IMR-90 (cell line): ENCODE measurements around the gene CD7. TPM values are rescaled to one million over a fixed set of nuclear protein-coding genes. Genes with fewer than 3 reads are reported as not detected.
A peak's percentile ranks its signal among the peaks of the same experiment; 100 is the strongest.

ENCODE experiments used
- ATAC-seq: fragments of 200-7000 bp; cut with Tn5 transposase; 2 replicates; pipeline ENCODE4 v1.9.1; 2020; ENCODE audit warnings: low read depth, mild to moderate bottlenecking, moderate library complexity
- BruUV-seq: library from RNA; stranded (reverse); fragments of 400-500 nt; replicated peaks from 2 replicates; lab custom pipeline; 2021; lab: Mats Ljungman, UMichigan
- CTCF ChIA-PET: fragments of 300-600 bp; formaldehyde crosslinking; extraction: SDS; loops from one replicate; lab custom pipeline; 2021; ENCODE audit warnings: antibody characterized with exemption; lab: Yijun Ruan, JAX
- POLR2A ChIA-PET: fragments of 300-600 bp; sonication (Branson Sonifier 250); formaldehyde crosslinking; loops from one replicate; lab custom pipeline; 2022; ENCODE audit warnings: antibody characterized with exemption; ENCODE audit not compliant: unreplicated experiment; lab: Charles Lee
- DNase-seq: peaks from one replicate; pipeline ENCODE4 v3.0.0; 2013
- H2AFZ ChIP-seq: replicated peaks from 2 replicates; pipeline ENCODE3; 2013; ENCODE audit warnings: low read length, mild to moderate bottlenecking; ENCODE audit not compliant: poor library complexity
- H2AK5ac ChIP-seq: 2 replicates; pipeline ENCODE4 v1.6.1; 2013; ENCODE audit warnings: low read depth, low read length, inconsistent platforms
- H2AK9ac ChIP-seq: replicated peaks from 2 replicates; pipeline ENCODE3; 2013; ENCODE audit warnings: mild to moderate bottlenecking, low read depth, low read length, moderate library complexity; ENCODE audit not compliant: poor library complexity
- H2BK120ac ChIP-seq: 2 replicates; pipeline ENCODE4 v1.6.1; 2013; ENCODE audit warnings: low read depth, low read length, inconsistent platforms
- H2BK15ac ChIP-seq: 3 replicates; pipeline ENCODE4 v1.6.1; 2013; ENCODE audit warnings: low read depth, low read length, inconsistent platforms
- H2BK20ac ChIP-seq: 2 replicates; pipeline ENCODE4 v1.6.1; 2013; ENCODE audit warnings: low read depth, mild to moderate bottlenecking, inconsistent platforms, low read length, moderate library complexity
- H2BK5ac ChIP-seq: 2 replicates; pipeline ENCODE4 v1.6.1; 2013; ENCODE audit warnings: mild to moderate bottlenecking, low read depth, low read length, inconsistent platforms; ENCODE audit not compliant: poor library complexity, severe bottlenecking
- H3K14ac ChIP-seq: replicated peaks from 2 replicates; pipeline ENCODE4 v1.6.1; 2013; ENCODE audit warnings: low read depth, low read length, inconsistent platforms
- H3K18ac ChIP-seq: 2 replicates; pipeline ENCODE4 v1.6.1; 2013; ENCODE audit warnings: low read depth, low read length, control low read depth
- H3K23ac ChIP-seq: 2 replicates; pipeline ENCODE4 v1.6.1; 2013; ENCODE audit warnings: low read depth, low read length, inconsistent platforms
- H3K27ac ChIP-seq: 2 replicates; pipeline ENCODE4 v1.5.1; 2013; ENCODE audit warnings: mild to moderate bottlenecking, control low read depth, low read length; ENCODE audit not compliant: insufficient read depth
- H3K27me3 ChIP-seq: 2 replicates; pipeline ENCODE4 v1.6.1; 2013; ENCODE audit warnings: low read length; ENCODE audit not compliant: control insufficient read depth, insufficient read depth
- H3K36me3 ChIP-seq: 2 replicates; pipeline ENCODE4 v1.6.1; 2013; ENCODE audit warnings: low read length, mixed read lengths; ENCODE audit not compliant: control insufficient read depth, insufficient read depth
- H3K4ac ChIP-seq: 2 replicates; pipeline ENCODE4 v1.6.1; 2013; ENCODE audit warnings: low read depth, low read length, inconsistent platforms
- H3K4me1 ChIP-seq: 2 replicates; pipeline ENCODE4 v1.6.1; 2013; ENCODE audit warnings: low read length, mixed read lengths; ENCODE audit not compliant: control insufficient read depth, insufficient read depth
- H3K4me2 ChIP-seq: 2 replicates; pipeline ENCODE4 v1.6.1; 2013; ENCODE audit warnings: low read depth, mild to moderate bottlenecking, control low read depth, low read length, moderate library complexity
- H3K4me3 ChIP-seq: 2 replicates; pipeline ENCODE4 v1.5.1; 2013; ENCODE audit warnings: low read depth, mild to moderate bottlenecking, control low read depth, low read length, moderate library complexity; ENCODE audit not compliant: insufficient read depth
- H3K56ac ChIP-seq: 2 replicates; pipeline ENCODE4 v1.6.1; 2013; ENCODE audit warnings: low read length, inconsistent platforms; ENCODE audit not compliant: insufficient read depth; ENCODE audit errors: extremely low read depth
- H3K79me1 ChIP-seq, 2 experiments: 2 replicates each; pipeline ENCODE4 v1.6.1; 2013; ENCODE audit warnings: low read length in 2 of 2, inconsistent platforms in 1 of 2, low read depth in 1 of 2
- H3K9ac ChIP-seq: 2 replicates; pipeline ENCODE4 v1.6.1; 2013; ENCODE audit warnings: low read depth, low read length, control low read depth
- H3K9me1 ChIP-seq: 2 replicates; pipeline ENCODE4 v1.6.1; 2013; ENCODE audit warnings: low read length, inconsistent platforms; ENCODE audit not compliant: insufficient read depth
- H3K9me3 ChIP-seq: 2 replicates; pipeline ENCODE4 v1.6.1; 2013; ENCODE audit warnings: low read length; ENCODE audit not compliant: control insufficient read depth, insufficient read depth
- H4K20me1 ChIP-seq: 2 replicates; pipeline ENCODE4 v1.6.1; 2013; ENCODE audit warnings: low read length, inconsistent platforms; ENCODE audit not compliant: insufficient read depth
- H4K5ac ChIP-seq: 2 replicates; pipeline ENCODE4 v1.6.1; 2013; ENCODE audit warnings: mild to moderate bottlenecking, low read depth, low read length, control low read depth
- H4K8ac ChIP-seq, 2 experiments: 2 replicates each; pipeline ENCODE4 v1.6.1; 2013; ENCODE audit warnings: low read depth in 2 of 2, low read length in 2 of 2, control low read depth in 1 of 2, inconsistent platforms in 1 of 2
- H4K91ac ChIP-seq: 2 replicates; pipeline ENCODE4 v1.6.1; 2013; ENCODE audit warnings: low read depth, low read length, inconsistent platforms; ENCODE audit not compliant: insufficient read depth
- BHLHE40 ChIP-seq: fragments of 150-350 bp; IDR thresholded peaks from 2 replicates; pipeline ENCODE4 v1.6.1; 2016; ENCODE audit warnings: mild to moderate bottlenecking, low read depth, low read length
- CHD1 ChIP-seq: IDR thresholded peaks from 2 replicates; pipeline ENCODE4 v1.6.1; 2012; ENCODE audit warnings: low read depth, low read length, improper control_type of control experiment
- MXI1 ChIP-seq: IDR thresholded peaks from 2 replicates; pipeline ENCODE4 v1.6.1; 2012; ENCODE audit warnings: low read depth, mild to moderate bottlenecking, low read length, moderate library complexity, borderline replicate concordance
- NFE2L2 ChIP-seq: fragments of 150-350 bp; IDR thresholded peaks from 2 replicates; pipeline ENCODE4 v1.6.1; 2016; ENCODE audit warnings: low read depth, mild to moderate bottlenecking, low read length
- POLR2A ChIP-seq: IDR thresholded peaks from 2 replicates; pipeline ENCODE4 v1.6.1; 2012; ENCODE audit warnings: mild to moderate bottlenecking, low read depth, low read length
- RCOR1 ChIP-seq: IDR thresholded peaks from 2 replicates; pipeline ENCODE4 v1.6.1; 2012; ENCODE audit warnings: mild to moderate bottlenecking, low read length, improper control_type of control experiment; ENCODE audit not compliant: insufficient replicate concordance
- WGBS, 2 experiments: methylation state at CpG; one replicate each; pipeline versions ENCODE4 v1.1.5 to v1.1.7; 2013; ENCODE audit warnings: missing lambda C conversion rate in 2 of 2; ENCODE audit not compliant: insufficient read length in 1 of 2; ENCODE audit errors: extremely low coverage in 2 of 2; 5-methylcytosine and 5-hydroxymethylcytosine counted together
- dilution Hi-C: fragments of 300-500 bp; cut with HindIII; formaldehyde crosslinking; loops from one replicate; pipeline ENCODE4 v1.14.3; 2018; ENCODE audit warnings: low sequenced_read_pairs; ENCODE audit not compliant: unreplicated experiment
- in situ Hi-C: fragments of 300-500 bp; cut with MboI; formaldehyde crosslinking; loops from 3 replicates; pipeline ENCODE4 v1.14.3; 2019; ENCODE audit warnings: low sequenced_read_pairs, inconsistent platforms, mixed read lengths
- intact Hi-C: fragments of 100-400 bp; cut with micrococcal nuclease; formaldehyde crosslinking; loops from 2 replicates; pipeline ENCODE4 v1.10.0; 2022
- polyA plus RNA-seq, 3 experiments: library from polyadenylated mRNA; depleted of rRNA; stranded (reverse); fragments of >200 nt; gene quantifications; 2 replicates each; pipeline ENCODE4 v1.2.3, GENCODE V29; 2012; ENCODE audit warnings: low replicate concordance in 1 of 3
- total RNA-seq: library from RNA; depleted of rRNA; stranded (reverse); fragments of >200 nt; gene quantifications from 2 replicates; pipeline ENCODE4 v1.2.3, GENCODE V29; 2012

The CD7 gene
- total and polyA plus RNA-seq, 2 of the 4 experiments (the other 2 are of a cell fraction) = not detected

- TF ChIP-seq MXI1 (peak; percentile 12; the same call in 1 of the 2 replicates), NFE2L2 (peak; percentile 17; the same call in 1 of the 2 replicates), CHD1 (no peak)
Measured at GRCh38 chr17:82297714-82298537, 19.5 kb downstream of the CD7 start (continued).

- H3K4me2 ChIP-seq = peak overlapping the region; percentile 89
- H2AK9ac ChIP-seq = peak overlapping the region; percentile 70
- CTCF ChIA-PET = interaction anchor here (0.6 kb wide), 1 partner anchor 50 kb away, joined by 3 read pairs; no protein-coding TSS in a partner anchor
- peak overlapping the region; percentile 74 for H3K9ac ChIP-seq
- peak overlapping the region; percentile 93 for H4K91ac ChIP-seq
- peak overlapping the region; percentile 95 for H4K5ac ChIP-seq
- peak overlapping the region; percentile 89 for H3K14ac ChIP-seq
- H3K36me3 ChIP-seq = no peaks in the 10 kb centered on the region
- peak overlapping the region; percentile 37; the same call in 1 of the 2 replicates for H3K4me3 ChIP-seq
- no peak for ATAC-seq
- in situ Hi-C loops = no loop called here
- no peak for DNase-seq
- H3K4ac ChIP-seq = peak overlapping the region; percentile 97
- peak overlapping the region; percentile 99 for H2BK5ac ChIP-seq
- WGBS, 2 experiments = 89% methylated on average over 14 of the region's 19 CpGs; no CpG with 5 or more reads in 1 of the 2 experiments
- peaks cover 26% of the 10 kb centered on the region for H3K4me1 ChIP-seq
- H4K20me1 ChIP-seq = no peaks in the 10 kb centered on the region; the same call in 1 of the 2 replicates
- peaks cover 0 to 19% of the 10 kb centered on the region in 2 experiments; a peak in 2 of 4 replicates for H3K79me1 ChIP-seq
- H2BK120ac ChIP-seq = peak overlapping the region; percentile 97
- peak overlapping the region; percentile 78 for H3K18ac ChIP-seq
- H2BK20ac ChIP-seq = peak overlapping the region; percentile 92
- peak overlapping the region; percentile 95; the same call in 1 of the 2 replicates for H3K23ac ChIP-seq
- peak overlapping the region; percentile 76; the same call in 2 of the 3 replicates for H2BK15ac ChIP-seq
- TF ChIP-seq BHLHE40 (peak; percentile 75; the same call in 1 of the 2 replicates), POLR2A (no peak), RCOR1 (no peak)
- no TSS peak for BruUV-seq
- peak overlapping the region; percentile 97 for H2AK5ac ChIP-seq
- peak overlapping the region; percentile 98 for H3K27ac ChIP-seq
- H2AFZ ChIP-seq = peak overlapping the region; percentile 68
- dilution Hi-C loops = no loop called here
- H4K8ac ChIP-seq = peak overlapping the region; percentile 71 to 97
- intact Hi-C loops = no loop called here
- no peaks in the 10 kb centered on the region for H3K9me3 ChIP-seq
- H3K27me3 ChIP-seq = no peaks in the 10 kb centered on the region
- H3K56ac ChIP-seq = peak overlapping the region; percentile 50; the same call in 1 of the 2 replicates
- H3K9me1 ChIP-seq = peaks cover 13% of the 10 kb centered on the region
- POLR2A ChIA-PET = no interaction called here
Measured at GRCh38 chr17:82297280-82297713, 20.1 kb downstream of the CD7 start.
